Neural progenitor cell (in vitro differentiated cells): ENCODE measurements around the gene LASP1NB. TPM values are rescaled to one million over a fixed set of nuclear protein-coding genes. Genes with fewer than 3 reads are reported as not detected.
"Not testable (repeated sequence)": the region's sequence is repeated elsewhere in the genome, so short reads cannot be mapped to it uniquely, and the experiment has no call there.

Experiments used
- DNase-seq: peaks from one replicate; pipeline ENCODE4 v3.0.0-alpha.2; 2016; ENCODE audit warnings: low spot score
- H2AFZ ChIP-seq: fragments of 200-600 bp; sonication (generic); replicated peaks from 2 replicates; pipeline ENCODE4 v1.6.1; 2016; ENCODE audit warnings: antibody characterized with exemption
- H3F3A ChIP-seq: fragments of 200-600 bp; sonication (generic); 2 replicates; pipeline ENCODE4 v1.6.1; 2016; ENCODE audit warnings: antibody characterized with exemption, low read depth
- H3K27ac ChIP-seq: fragments of 200-600 bp; sonication (generic); 2 replicates; pipeline ENCODE4 v1.5.1; 2016; ENCODE audit warnings: mild to moderate bottlenecking
- H3K27me3 ChIP-seq: fragments of 200-600 bp; sonication (generic); 2 replicates; pipeline ENCODE4 v1.6.1; 2016; ENCODE audit warnings: mild to moderate bottlenecking, moderate library complexity
- H3K36me3 ChIP-seq: fragments of 200-600 bp; sonication (generic); 2 replicates; pipeline ENCODE4 v1.5.1; 2016
- H3K4me1 ChIP-seq: fragments of 200-600 bp; sonication (generic); 2 replicates; pipeline ENCODE4 v1.6.1; 2016; ENCODE audit warnings: mixed run types
- H3K4me2 ChIP-seq: fragments of 200-600 bp; sonication (generic); 2 replicates; pipeline ENCODE4 v1.6.1; 2016
- H3K4me3 ChIP-seq: fragments of 200-600 bp; sonication (generic); 2 replicates; pipeline ENCODE4 v1.5.1; 2016
- H3K79me2 ChIP-seq: fragments of 200-600 bp; sonication (generic); 2 replicates; pipeline ENCODE4 v1.6.1; 2016; ENCODE audit warnings: low read depth
- H3K9ac ChIP-seq: fragments of 200-600 bp; sonication (generic); 2 replicates; pipeline ENCODE4 v1.6.1; 2016
- H3K9me3 ChIP-seq: fragments of 200-600 bp; sonication (generic); 2 replicates; pipeline ENCODE4 v1.5.1; 2016; ENCODE audit warnings: low read depth
- H4K20me1 ChIP-seq: fragments of 200-600 bp; sonication (generic); 2 replicates; pipeline ENCODE4 v1.6.1; 2016; ENCODE audit warnings: low read depth
- H3K27ac Mint-ChIP-seq: 3 replicates; pipeline ENCODE4 v1.8.0; 2021; ENCODE audit warnings: mixed read lengths
- H3K27me3 Mint-ChIP-seq: 2 replicates; pipeline ENCODE4 v1.8.0; 2022; ENCODE audit warnings: low read depth, mild to moderate bottlenecking, inconsistent platforms, moderate library complexity, mixed read lengths; ENCODE audit not compliant: insufficient read depth
- H3K36me3 Mint-ChIP-seq: 3 replicates; pipeline ENCODE4 v1.8.0; 2021; ENCODE audit warnings: mixed read lengths
- H3K4me1 Mint-ChIP-seq: 3 replicates; pipeline ENCODE4 v1.8.0; 2021; ENCODE audit warnings: mixed read lengths
- H3K4me3 Mint-ChIP-seq: 3 replicates; pipeline ENCODE4 v1.8.0; 2021; ENCODE audit warnings: mild to moderate bottlenecking, moderate library complexity, mixed read lengths
- H3K9me3 Mint-ChIP-seq: 3 replicates; pipeline ENCODE4 v1.8.0; 2020; ENCODE audit warnings: mixed read lengths
- EZH2 ChIP-seq: fragments of 200-600 bp; sonication (generic); IDR thresholded peaks from 2 replicates; pipeline ENCODE4 v1.6.1; 2017; ENCODE audit warnings: antibody characterized with exemption, mild to moderate bottlenecking, moderate library complexity
- EZH2phosphoT487 ChIP-seq: fragments of 200-600 bp; sonication (generic); IDR thresholded peaks from 2 replicates; pipeline ENCODE4 v1.6.1; 2017; ENCODE audit warnings: antibody characterized with exemption
- microRNA-seq: library from miRNA; unstranded; fragments of <30 nt; microRNA quantifications from one replicate; pipeline ENCODE4, GENCODE V29; 2016
- small RNA-seq: library from RNA; depleted of rRNA; stranded (forward); fragments of <200 nt; gene quantifications from one replicate; pipeline ENCODE3, GENCODE V24; 2015
- total RNA-seq: library from RNA; depleted of rRNA; stranded (reverse); fragments of >200 nt; gene quantifications from 2 replicates; pipeline ENCODE4 v1.2.3, GENCODE V29; 2015; ENCODE audit warnings: low replicate concordance
- TF ChIP-seq, protein P1 (sequence below): fragments of 200-600 bp; sonication (generic); IDR thresholded peaks from 2 replicates; pipeline ENCODE4 v1.5.1; 2017; ENCODE audit warnings: antibody characterized with exemption, mild to moderate bottlenecking

Gene LASP1NB

DNA sequence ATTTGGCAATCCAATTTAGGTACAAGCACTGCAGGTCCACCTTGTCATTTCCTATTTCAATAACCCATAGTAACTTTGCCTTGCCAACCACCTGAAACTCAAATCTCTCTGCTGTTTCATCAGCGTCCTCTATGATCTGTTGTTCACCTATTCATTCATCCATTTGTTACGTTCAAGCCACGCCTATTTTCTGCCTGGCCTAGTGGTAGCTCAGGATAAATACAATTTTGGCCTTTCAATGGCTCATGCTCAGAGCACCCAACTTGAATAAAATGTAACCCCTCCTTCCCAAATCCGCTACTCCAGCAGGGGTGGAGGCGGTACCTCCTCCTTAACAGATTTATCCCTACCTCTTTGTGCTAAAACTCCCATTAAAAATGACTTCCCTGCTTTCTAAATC, 45.4 kb downstream of the LASP1NB start:
- no peak overlapping the region for H3K4me3 ChIP-seq
- no peaks in the 10 kb centered on the region for H3K79me2 ChIP-seq
- H3K27me3 ChIP-seq = no peaks in the 10 kb centered on the region
- TF ChIP-seq EZH2phosphoT487 (no peak), EZH2 (no peak)
- TF ChIP-seq, protein P1, sequence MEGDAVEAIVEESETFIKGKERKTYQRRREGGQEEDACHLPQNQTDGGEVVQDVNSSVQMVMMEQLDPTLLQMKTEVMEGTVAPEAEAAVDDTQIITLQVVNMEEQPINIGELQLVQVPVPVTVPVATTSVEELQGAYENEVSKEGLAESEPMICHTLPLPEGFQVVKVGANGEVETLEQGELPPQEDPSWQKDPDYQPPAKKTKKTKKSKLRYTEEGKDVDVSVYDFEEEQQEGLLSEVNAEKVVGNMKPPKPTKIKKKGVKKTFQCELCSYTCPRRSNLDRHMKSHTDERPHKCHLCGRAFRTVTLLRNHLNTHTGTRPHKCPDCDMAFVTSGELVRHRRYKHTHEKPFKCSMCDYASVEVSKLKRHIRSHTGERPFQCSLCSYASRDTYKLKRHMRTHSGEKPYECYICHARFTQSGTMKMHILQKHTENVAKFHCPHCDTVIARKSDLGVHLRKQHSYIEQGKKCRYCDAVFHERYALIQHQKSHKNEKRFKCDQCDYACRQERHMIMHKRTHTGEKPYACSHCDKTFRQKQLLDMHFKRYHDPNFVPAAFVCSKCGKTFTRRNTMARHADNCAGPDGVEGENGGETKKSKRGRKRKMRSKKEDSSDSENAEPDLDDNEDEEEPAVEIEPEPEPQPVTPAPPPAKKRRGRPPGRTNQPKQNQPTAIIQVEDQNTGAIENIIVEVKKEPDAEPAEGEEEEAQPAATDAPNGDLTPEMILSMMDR = no peak
- no peak overlapping the region for H3K27ac ChIP-seq
- no peaks in the 10 kb centered on the region for H3K9me3 ChIP-seq
- Mint-ChIP-seq H3K27me3 (no peaks in the 10 kb centered on the region), H3K4me3 (no peak overlapping the region), H3K4me1 (peaks cover 4% of the 10 kb centered on the region), H3K9me3 (no peaks in the 10 kb centered on the region), H3K27ac (no peak overlapping the region), H3K36me3 (no peaks in the 10 kb centered on the region)
- no peaks in the 10 kb centered on the region for H3K4me1 ChIP-seq
- no peak overlapping the region for H2AFZ ChIP-seq
- no peak for DNase-seq
- H3K9ac ChIP-seq = no peak overlapping the region
- no peaks in the 10 kb centered on the region for H4K20me1 ChIP-seq
- H3K36me3 ChIP-seq = no peaks in the 10 kb centered on the region
- H3K4me2 ChIP-seq = no peak overlapping the region
- H3F3A ChIP-seq = peaks cover 11% of the 10 kb centered on the region

DNA sequence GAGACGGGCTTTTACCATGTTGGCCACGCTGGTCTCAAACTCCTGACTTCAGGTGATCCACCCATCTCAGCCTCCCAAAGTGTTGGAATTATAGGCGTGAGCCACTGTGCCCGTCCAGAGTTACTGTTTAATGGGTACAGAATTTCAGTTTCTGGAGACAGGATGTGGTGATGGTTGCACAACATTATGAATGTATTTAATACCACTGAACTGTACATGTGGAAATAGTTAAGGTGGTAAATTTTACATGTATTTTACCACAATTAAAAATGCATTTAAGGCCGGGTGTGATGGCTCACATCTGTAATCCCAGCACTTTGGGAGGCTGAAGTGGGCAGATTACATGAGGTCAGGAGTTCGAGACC, 50.8 kb downstream of the LASP1NB start:
- not testable (repeated sequence) for H3K27me3 ChIP-seq, H3K4me3 ChIP-seq, H3K4me2 ChIP-seq, H3K4me1 ChIP-seq, H3K79me2 ChIP-seq, H2AFZ ChIP-seq, H3K9me3 Mint-ChIP-seq, H3K4me3 Mint-ChIP-seq, H3K27ac ChIP-seq, H4K20me1 ChIP-seq, H3K36me3 Mint-ChIP-seq, H3K9ac ChIP-seq, DNase-seq, H3K27ac Mint-ChIP-seq, H3K27me3 Mint-ChIP-seq, H3K4me1 Mint-ChIP-seq, H3K36me3 ChIP-seq, H3K9me3 ChIP-seq, H3F3A ChIP-seq

DNA sequence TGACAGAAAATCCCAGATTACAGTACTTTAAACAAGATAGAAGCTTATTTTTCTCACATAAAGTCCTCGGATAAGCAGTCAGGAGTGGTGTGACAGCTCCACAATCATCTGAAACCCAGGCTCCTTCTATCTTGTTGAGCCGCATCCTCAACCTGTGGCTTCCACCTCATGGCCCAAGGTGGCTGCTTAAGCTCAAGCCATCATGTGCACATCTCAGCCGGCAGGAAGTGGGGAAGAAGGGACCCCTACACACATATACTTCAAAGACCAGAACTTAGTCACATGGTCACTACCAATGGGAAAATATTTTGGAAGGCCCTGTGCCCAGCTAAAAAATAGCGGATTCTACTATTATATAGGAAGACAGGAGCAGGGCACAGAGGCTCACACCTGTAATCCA, 52.8 kb downstream of the LASP1NB start:
- Histone ChIP-seq H3F3A (no peaks in the 10 kb centered on the region), H4K20me1 (no peaks in the 10 kb centered on the region), H3K79me2 (no peaks in the 10 kb centered on the region), H3K4me1 (no peaks in the 10 kb centered on the region), H3K36me3 (no peaks in the 10 kb centered on the region), H3K9me3 (no peaks in the 10 kb centered on the region), H2AFZ (no peak overlapping the region), H3K4me2 (no peak overlapping the region), H3K27ac (no peak overlapping the region), H3K27me3 (no peaks in the 10 kb centered on the region), H3K9ac (no peak overlapping the region), H3K4me3 (no peak overlapping the region)
- no peak for TF ChIP-seq EZH2
- TF ChIP-seq EZH2phosphoT487 = no peak
- TF ChIP-seq, protein P1 = no peak
- no peak for DNase-seq
- H3K27ac Mint-ChIP-seq = no peak overlapping the region
- peaks cover 2% of the 10 kb centered on the region for H3K27me3 Mint-ChIP-seq
- H3K36me3 Mint-ChIP-seq = no peaks in the 10 kb centered on the region
- H3K4me1 Mint-ChIP-seq = peaks cover 2% of the 10 kb centered on the region
- H3K4me3 Mint-ChIP-seq = no peak overlapping the region
- no peaks in the 10 kb centered on the region for H3K9me3 Mint-ChIP-seq

Small RNA genes within 50 kb of the gene (microRNA-seq; reads per million reads assigned to microRNA genes)
- gene MIR6779 = not detected

Small RNA genes within 50 kb of the gene (small RNA-seq; reads per million reads assigned to genes)
- gene MIR6779 = not detected

Other genes with a start within 250 kb of the LASP1NB start
- gene MLLT6, start 220.3 kb upstream of the LASP1NB start, total RNA-seq = 7.4 and 24.4 TPM in 2 replicates
- 0.60 and 1.0 TPM in 2 replicates for gene CISD3, start 195.3 kb upstream of the LASP1NB start, total RNA-seq
- 16.7 and 23.8 TPM in 2 replicates for gene PCGF2, start 177.3 kb upstream of the LASP1NB start, total RNA-seq
- gene PSMB3, start 172.9 kb upstream of the LASP1NB start, total RNA-seq = 127 and 141 TPM in 2 replicates
- 45.6 and 81.1 TPM in 2 replicates for gene PIP4K2B, start 126.1 kb upstream of the LASP1NB start, total RNA-seq
- gene CWC25, start 100.3 kb upstream of the LASP1NB start, total RNA-seq = 15.2 and 19.2 TPM in 2 replicates
- gene RPL23, start 71.9 kb upstream of the LASP1NB start, total RNA-seq = 1,779 and 3,404 TPM in 2 replicates
- 45.2 and 85.1 TPM in 2 replicates for gene LASP1, start 55.6 kb upstream of the LASP1NB start, total RNA-seq
- not detected in 2 replicates for gene FBXO47, start 41.8 kb downstream of the LASP1NB start, total RNA-seq
- 2.1 and 2.5 TPM in 2 replicates for gene PLXDC1, start 226.0 kb downstream of the LASP1NB start, total RNA-seq
- gene ARL5C, start 240.5 kb downstream of the LASP1NB start, total RNA-seq = not detected in 2 replicates